ENCODE measurements around the gene SFTPA2. TPM values are rescaled to one million over a fixed set of nuclear protein-coding genes. Genes with fewer than 3 reads are reported as not detected.
"Not testable (repeated sequence)": the region's sequence is repeated elsewhere in the genome, so short reads cannot be mapped to it uniquely, and the experiment has no call there.

The SFTPA2 gene
- total RNA-seq, 1 donor from 2014 or later: 7.9 TPM

DNA sequence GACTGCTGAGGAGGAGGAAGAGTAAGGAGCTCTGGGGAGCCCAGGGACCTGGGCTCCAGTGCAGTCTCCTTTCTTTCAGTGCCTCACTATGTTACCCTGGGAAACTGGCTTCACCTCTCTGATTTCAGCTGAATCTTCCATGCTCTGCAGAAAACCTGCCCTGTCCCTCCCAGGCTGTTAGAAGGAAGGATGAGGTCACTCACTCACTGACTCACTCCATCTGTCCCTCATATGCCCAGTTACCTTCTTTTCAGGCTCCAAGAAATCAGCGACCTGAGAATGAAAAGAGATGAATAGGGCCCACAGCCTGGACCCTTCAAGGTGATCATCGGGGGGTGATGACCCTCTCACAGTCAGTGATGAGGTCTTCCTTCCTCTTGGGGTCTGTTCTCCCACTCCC lies 481 bp downstream of the SFTPA2 start:
- no peak for DNase-seq (ENCODE audit: low spot score)

DNA sequence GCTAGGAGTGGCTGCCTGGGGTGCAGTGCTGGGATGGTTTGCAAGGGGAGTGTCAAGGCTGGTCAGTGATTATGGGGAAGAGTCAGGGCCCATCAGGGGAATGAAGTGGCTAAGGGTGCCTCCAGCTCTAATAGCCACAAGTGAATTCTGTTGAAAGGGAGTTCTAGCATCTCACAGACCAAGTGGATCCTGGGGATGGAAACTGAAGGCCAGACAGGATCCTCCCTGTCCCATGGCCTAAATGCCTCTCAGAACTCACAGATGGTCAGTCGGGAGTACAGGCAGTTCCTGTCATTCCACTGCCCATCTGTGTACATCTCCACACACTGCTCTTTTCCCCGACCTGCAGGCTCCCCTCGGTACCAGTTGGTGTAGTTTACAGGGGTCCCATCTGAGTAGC lies 3.2 kb downstream of the SFTPA2 start:
- not testable (repeated sequence) for DNase-seq (ENCODE audit: low spot score)

DNA sequence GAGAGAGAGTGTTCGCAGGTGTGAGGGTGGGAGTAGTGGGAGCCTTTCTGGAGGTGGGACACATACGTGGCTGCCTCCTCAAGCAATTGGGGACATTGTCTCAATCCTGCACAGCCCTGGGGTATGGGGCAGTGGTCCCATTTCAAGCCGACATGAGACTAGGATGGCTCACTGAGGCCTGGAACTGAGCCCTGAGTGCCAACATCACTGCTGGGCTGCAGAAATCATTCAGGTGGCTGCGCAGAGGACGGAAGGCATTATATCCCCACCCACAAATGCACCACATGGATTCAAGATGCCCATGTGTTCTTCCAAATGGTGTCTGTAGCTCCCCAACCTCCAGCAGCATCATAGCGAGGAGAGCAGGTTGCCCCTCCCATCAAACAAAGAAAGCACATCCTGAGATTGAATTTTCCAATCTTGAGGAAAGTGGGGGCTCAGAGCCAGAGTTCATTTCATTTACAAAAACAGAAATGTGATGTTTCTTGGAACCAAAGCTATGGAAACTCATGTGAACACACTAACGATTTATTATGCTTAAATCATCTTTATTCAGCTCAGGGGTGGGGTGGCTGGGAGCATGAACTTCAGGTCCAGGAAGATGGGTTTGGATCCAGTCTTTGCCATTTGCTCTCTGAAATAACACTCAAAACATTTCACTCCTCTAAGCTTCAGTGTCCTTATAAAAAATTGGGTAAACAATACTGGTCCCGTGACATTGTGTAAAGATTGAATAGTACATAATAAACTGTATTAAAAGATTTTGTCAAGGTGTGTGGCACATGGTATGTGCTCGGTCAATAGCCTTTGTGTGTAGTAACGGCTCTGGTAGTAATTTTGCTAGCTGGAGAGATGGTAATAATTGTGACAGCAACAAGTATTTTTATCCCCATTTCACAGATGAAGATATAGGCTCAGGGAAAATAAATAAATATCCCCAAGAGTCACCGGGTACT lies 4.6 kb downstream of the SFTPA2 start:
- DNase-seq (ENCODE audit: low spot score): no peak

DNA sequence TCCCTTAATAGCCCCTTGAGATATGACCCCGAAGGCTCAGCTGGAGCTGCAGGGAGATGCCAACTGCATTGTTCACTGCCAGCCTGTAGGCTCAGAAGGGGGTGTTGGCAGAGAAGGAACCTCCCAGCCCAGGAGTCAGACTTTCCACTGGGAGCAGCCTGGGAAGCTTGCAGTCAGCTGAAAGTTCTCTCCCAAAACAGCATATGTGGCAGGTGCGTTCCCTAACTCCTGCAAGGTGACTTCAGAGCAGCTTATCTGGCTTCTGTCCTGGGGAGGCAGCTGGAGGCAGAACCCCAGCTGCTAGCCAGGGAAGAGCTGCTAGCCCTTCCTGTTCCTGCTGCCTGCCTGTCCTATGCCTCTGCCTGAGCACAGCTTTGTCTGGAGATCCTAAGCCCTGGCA lies 8.1 kb downstream of the SFTPA2 start:
- no peak for DNase-seq (ENCODE audit: low spot score)

DNA sequence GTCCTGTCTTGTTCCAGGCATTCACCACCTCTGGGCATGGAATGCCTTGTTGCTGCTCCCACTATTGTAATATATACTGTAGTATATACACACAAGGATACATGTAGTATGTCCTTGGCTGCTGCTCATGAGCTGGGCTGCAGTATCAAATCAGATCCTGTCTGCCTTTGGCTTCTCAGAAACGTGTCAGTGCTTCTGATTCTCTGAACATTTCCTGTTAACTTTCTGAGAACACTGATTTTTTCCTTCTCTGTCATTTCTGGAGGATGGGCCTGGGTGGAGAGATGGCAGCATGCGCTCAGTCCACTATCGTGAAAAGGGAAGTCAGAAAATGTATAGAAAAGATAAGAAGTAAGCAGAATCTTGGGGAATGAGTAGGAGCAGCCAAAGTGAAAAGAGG lies 12.2 kb downstream of the SFTPA2 start:
- DNase-seq (ENCODE audit: low spot score): no peak

DNA sequence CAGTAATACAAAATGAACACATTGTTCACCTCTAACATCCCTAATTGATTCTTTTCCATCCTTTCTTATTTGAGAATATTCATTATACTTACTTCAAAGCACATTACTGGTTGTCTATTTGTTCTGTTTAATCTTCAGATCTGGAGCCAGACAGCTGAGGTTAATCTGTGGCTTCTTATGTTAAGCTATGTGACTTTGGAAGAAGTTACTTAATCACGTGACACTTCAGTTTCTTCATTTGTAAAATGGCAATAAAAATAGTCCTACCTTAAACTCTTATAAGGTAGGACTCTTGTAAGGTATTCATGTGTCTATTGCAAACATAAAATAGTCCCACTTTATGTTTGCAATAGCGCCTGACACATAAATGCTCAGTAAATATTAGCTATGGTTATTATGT lies 13.1 kb downstream of the SFTPA2 start:
- not testable (repeated sequence) for DNase-seq (ENCODE audit: low spot score)

DNA sequence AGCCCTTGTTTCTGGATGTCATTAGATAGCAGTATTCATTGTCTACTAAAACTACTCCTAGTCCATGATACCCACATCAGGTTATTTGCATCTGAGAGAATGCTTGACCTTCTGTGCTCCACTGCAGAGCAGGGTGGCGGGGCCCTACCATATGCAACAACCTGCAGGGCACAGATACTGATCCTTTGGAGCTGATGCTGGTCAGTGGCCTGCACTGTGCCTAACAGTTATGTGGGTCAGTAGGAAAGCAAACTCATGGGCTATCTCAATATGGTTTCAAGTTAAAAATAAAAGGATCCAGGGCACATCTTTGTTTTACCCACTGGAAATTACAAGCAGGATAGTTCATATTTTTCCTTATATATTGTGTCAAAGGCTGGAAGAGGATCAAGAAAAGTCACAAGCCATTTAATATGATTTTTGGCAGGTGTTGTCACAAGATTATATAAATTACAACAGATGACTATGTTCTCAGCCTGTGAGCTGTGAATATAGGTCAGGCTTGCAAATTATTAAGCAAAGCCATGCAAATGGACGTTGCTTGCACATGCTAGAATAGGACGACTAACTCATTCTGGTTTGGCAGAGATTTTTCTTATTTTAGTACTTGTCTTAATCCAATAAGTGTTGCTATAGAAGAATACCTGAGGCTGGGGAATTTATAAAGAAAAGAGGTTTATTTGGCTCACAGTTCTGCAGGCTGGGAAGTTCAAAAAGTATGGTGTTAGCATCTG lies 15.1 kb downstream of the SFTPA2 start:
- not testable (repeated sequence) for DNase-seq (ENCODE audit: low spot score)

DNA sequence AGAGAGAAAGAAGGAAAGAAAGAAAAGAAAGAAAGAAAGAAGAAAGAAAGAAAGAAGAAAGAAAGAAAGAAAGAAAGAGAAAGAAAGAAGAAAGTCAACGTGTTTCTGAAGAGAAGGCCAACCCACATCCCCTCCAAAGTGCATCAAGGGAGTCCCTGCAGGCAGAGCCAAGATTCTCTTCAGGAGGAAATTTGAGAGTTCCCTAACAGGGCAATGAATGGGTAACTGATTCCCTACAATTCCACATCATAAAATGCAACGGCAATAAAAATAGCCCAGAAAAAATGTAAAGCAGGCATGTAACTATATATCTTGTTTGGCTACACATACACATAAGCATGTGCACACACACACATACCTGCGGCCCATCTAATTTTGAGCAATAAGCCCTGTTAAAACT lies 15.8 kb downstream of the SFTPA2 start:
- DNase-seq (ENCODE audit: low spot score): not testable (repeated sequence)

DNA sequence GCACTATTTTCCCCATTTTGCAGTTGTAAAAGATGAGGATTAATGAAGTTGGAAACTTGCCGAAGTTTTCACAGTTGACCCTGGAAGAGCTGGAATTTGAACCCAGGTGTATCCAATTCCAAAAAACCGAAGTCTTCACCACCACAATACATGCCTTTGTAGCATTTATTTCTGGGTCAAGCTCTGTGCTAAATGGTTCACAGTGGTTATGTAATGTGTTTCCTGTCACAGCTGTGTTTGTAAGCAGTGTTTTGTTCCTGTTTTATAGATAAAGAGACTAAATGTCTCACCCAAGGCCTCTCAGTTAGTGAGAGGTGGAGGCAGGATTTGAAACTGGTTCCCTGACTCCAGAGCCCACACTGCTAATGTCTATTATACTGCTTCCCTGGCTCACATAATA lies 17.6 kb downstream of the SFTPA2 start:
- no peak for DNase-seq (ENCODE audit: low spot score)

DNA sequence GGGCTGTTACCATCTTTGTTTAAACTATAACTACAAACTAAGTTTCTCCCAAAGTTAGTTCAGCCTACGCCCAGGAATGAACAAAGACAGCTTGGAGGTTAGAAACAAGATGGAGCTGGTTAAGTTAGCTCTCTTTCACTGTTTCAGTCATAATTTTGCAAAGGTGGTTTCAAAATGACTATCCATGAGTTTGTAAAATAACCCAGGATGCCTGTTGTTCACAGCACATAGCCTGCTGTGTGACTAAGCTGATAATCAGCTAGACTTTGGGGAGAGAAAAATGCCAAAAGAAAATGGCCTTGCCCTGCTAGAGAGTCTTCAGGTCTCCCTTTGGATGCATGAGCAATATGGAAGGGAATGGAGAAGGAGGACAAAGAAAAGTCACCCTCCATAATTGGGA lies 19.3 kb downstream of the SFTPA2 start:
- DNase-seq (ENCODE audit: low spot score): not testable (repeated sequence)

DNA sequence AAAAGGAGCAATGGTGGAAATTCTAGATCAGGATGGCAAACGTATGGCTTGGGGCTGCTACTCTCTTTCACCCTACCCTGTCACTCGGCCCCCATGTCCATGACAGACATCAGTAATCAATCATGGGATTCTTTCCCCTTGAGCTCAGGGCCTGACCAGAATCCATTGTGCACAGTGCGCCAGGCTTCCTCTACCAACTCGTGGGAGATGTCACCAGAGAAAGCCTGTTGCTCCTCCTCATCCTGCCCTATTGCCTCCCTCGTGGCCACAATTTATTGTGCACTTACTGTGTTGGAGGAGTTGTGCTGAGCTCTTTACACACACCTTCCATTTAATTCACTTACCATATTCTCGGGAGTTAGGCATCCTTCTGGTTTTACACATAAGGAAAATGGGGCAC lies 21.9 kb downstream of the SFTPA2 start:
- DNase-seq (ENCODE audit: low spot score): not testable (repeated sequence)

DNA sequence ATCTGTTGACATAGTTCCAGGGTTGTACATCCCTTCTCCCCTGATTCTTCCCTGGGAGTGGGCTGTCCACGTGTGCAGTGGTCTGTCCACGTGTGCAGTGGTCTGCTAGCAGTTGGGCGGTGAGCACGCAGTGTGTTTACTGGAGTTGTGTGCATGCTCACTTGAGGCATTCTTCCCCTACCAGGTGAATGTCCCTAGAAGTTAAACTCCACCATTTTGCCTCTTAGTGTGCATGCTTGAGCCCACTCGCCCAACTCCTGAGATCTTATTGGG lies 26.4 kb downstream of the SFTPA2 start:
- DNase-seq (ENCODE audit: low spot score): not testable (repeated sequence)

DNA sequence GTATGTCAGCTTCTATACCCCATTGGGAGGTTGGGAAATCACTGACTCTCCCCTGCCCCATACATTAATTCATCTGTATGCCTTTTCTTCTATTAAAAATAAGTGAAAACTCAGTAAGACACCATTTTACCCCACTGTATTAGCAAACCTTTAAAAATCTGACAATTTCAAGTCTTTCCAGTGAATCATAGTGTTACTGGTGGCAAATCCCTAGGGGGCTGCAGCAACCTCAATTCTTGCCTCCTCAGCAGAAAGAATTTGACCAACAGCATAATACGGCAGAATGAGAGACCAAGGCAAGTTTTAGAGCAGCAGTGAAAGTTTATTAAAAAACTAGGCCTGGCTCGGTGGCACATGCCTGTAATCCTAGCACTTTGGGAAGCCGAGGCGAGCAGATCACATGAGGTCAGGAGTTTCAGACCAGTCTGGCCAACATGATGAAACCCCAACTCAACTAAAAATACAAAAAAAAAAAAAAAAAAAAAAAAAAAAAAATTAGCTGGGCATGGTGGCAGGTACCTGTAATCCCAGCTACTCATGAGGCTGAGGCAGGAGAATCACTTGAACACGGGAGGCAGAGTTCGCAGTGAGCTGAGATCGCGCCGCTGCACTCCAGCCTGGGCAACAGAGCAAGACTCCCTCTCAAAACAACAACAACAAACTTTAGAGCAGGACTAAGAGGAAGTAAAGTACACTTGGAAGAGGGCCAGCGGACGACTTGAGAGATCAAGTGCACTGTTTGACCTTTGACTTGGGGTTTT lies 26.9 kb downstream of the SFTPA2 start:
- DNase-seq (ENCODE audit: low spot score): not testable (repeated sequence)

DNA sequence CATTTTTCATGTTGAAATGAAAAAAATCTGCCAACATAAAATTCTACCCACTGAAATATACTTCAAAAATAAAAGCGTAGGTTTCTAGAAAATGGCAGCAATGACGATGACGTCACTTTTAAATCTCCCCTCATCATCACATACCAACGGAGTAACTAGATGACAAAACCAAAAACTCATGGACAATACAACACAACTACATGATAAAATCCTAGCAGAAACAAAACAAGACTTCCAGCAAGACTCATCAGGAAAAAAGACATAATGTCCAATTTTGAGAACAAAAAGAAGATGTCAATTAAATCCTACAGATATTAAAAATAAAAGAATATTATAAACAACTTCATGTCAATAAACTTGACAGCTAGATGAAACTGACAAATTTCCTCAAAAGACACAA lies 31.9 kb downstream of the SFTPA2 start:
- not testable (repeated sequence) for DNase-seq (ENCODE audit: low spot score)

DNA sequence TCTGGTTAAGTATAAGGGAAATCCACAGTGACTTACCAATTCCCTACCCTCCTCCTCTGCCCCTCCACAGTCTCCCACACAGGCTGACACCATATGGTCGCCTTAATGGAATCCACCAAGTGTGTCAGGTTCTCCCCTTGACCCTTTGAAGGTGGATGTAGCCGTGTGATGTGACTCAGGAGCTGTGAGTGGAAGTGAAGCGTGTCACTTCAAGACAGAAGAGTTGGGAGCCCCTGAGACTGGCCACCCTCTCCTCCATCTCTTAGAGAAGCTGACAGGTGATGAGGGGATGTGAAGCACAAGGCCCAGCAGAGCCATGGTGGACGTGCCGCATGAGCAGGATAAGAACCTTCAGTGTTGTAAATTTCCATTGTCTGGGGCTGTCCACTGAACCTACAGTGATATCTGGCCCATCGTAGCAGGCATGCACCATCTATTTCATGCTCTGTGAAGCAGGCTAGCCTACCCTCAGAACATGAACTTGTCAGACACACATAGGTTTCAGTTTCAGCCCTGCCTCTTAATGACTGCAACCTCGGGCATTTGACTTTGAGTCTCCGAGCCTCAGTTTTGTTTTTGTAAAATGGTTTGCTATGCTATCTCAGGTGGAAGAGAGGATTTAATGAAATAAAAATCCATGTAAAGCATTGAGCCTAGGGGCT lies 35.0 kb downstream of the SFTPA2 start:
- DNase-seq (ENCODE audit: low spot score): not testable (repeated sequence)

DNA sequence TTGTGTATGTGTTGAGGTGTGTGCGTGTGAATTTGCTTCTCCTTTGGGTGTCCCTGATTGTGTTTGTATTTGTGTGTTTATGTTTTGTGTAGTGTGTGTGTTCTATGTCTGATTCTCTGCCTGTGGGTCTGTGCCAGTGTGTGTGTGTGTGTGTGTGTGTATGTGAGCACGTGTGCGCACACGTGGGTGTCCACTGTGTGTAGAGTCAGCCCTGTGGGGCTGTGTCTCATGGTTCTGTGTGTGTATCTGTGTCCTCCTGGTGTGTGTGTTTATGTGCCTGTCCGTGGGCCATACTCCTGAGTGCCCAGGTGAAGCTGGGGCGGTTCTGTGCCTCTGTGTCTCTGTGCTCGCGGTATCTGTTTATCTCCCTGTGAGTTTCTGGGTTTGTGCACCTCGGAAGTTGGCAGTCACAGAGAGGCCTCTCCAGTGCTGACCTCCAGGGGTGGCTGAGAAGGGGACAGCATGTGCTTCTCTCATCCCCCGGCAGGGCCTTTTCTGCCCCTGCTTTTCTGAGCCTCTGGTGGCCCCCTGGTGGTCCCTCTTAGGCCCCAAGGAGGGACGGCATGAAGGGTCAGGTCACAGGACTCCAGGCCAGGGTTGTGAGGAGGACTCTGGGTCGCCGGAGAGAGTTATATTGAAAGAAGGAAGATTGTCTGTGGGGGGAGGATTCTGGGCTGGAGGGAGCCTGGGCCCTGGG lies 36.9 kb downstream of the SFTPA2 start:
- not testable (repeated sequence) for DNase-seq (ENCODE audit: low spot score)

DNA sequence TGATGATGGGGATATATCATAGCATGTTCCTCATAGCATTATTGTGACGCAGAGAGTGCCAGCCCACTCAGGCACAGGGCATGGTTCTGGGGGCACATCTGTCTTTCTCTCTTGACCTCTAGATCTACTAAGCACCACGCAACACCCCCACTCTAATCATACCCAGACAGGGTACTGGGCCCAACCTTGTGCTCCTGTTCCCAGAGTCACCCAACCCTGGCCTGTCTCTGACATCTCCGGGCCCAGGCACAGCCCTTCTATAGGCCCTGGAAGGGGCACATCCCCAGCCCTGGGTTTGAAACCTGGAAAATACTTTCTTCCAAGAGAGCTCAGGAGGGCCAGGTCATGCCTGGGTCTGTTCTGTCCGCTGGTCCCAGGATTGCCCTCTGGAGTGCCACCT lies 37.7 kb downstream of the SFTPA2 start:
- DNase-seq (ENCODE audit: low spot score): not testable (repeated sequence)

DNA sequence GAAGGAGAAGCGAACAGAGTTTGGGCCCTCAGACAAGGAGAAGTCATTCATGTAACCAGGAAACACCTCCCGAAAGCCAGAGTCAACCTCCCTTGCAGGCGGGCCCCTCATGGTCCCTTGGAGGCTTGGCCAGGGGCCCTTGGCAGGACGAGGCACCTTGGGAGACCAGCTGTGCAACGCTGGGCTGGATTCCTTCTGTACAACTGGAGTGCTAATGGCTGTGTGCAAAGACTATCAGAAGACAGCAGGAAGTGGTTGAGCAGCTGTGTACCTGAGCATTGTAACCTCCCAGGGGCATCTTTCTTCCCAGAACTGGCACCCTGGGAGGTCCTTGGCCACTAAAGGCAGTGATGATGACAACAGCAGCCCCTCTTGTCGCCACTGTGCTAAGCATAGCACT lies 38.5 kb downstream of the SFTPA2 start:
- DNase-seq (ENCODE audit: low spot score): not testable (repeated sequence)

DNA sequence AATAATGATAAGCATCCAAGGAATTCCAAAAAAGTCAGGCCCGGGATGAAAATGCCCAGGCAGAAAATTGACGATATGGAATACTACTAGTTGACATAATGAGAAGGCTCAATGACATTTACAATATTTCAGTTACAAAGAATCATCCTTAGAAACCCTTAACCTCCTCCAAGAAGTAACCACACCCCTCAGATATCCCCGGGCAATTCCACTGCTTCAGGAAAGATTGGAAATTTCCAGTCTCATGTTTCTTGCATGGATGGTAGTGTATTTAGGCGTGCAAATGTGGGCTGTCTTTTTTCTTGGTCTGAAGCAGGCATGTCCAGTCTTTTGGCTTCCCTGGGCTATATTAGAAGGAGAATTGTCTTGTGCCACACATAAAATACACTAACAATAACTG lies 42.6 kb downstream of the SFTPA2 start:
- DNase-seq (ENCODE audit: low spot score): not testable (repeated sequence)

DNA sequence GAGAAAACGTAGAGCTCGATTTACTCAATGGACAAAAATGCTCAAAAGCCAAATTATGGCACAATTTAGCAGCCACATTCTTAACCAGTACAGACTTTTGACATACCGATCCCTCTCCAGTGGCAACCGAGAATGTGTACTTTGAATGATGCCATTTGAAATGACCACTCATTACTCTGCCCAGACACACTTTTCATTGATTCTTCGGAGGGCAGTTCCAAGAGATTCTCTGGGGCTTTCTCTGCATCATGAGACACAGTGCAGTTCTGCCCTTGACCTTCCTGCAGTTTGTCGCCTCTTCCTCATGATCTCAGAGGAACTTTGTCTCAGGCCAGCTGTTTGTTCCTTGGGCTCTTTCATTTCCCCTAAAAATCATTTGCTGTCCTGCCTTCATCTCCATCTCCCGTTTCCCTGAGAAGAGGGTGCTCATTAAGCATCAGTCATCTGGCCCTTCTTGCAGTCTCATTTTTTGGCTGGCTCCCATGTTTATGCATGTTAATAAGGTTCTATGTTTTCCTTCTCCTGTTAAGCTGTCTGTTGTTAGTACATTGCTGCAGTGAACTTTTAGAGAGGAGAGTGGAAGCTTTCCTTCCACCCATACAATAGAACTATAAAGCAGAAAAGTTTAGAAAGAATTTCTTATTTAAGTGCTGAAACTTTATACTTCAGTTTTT lies 43.5 kb downstream of the SFTPA2 start:
- DNase-seq (ENCODE audit: low spot score): not testable (repeated sequence)
